GM20431 (cell line): ENCODE measurements around the gene XIAP.
"Not testable (repeated sequence)": the region's sequence is repeated elsewhere in the genome, so short reads cannot be mapped to it uniquely, and the experiment has no call there.

Source experiments
- in situ Hi-C: fragments of 300-500 bp; cut with MseI, MboI; formaldehyde crosslinking; loops from one replicate; pipeline ENCODE4 v1.15.0; 2020; ENCODE audit warnings: low sequenced_read_pairs; ENCODE audit not compliant: unreplicated experiment

Gene XIAP

GRCh38 chrX:123859846-123860838, at the start of gene XIAP:
Gene XIAP, plus strand, starts transcription at chrX:123860053. Its CDS starts 25,610 bp downstream, at chrX:123885663.
- in situ Hi-C loops, result no loop called here

DNA sequence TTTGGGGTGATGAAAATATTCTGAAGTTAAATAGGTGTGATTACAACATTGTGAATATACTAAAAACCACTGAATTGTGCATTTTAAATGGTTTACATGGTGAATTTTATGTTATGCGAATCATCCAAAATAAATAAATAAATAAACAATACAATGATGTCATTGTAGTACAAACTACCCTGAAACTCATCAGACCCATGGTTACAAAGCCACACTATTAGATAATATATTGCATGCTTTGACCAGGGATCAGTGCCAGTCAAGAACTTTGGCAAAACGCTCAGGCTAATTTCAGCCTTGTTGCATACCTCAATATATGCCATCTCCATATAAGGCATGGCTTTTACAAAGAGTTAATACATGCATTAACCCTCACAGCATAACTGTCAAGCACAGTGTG, 45.5 kb upstream of the XIAP start:
- in situ Hi-C loops, result no loop called here

DNA sequence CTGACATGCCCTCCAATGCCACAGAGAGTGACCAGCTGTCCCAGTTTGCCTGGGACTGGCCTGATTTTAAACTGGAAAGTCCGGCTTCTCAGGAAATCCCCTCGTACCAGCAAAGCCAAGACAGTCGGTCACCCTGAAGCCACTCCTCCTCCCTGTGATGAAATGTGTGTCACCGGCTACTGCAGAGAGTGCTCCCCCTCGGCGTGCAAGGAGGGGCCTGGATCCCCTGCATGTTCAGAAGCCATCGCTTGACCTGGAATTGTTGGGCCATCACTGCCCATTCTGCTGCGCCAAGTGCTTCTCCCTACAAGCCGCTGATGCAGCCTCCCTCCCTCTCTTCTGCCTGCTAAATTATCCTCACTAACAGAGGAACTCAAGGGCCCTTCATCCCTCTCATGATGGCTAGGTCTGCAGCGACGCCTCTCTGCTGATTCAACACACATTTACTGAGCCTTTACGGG, 44.9 kb upstream of the XIAP start:
- in situ Hi-C loops, result not testable (repeated sequence)

DNA sequence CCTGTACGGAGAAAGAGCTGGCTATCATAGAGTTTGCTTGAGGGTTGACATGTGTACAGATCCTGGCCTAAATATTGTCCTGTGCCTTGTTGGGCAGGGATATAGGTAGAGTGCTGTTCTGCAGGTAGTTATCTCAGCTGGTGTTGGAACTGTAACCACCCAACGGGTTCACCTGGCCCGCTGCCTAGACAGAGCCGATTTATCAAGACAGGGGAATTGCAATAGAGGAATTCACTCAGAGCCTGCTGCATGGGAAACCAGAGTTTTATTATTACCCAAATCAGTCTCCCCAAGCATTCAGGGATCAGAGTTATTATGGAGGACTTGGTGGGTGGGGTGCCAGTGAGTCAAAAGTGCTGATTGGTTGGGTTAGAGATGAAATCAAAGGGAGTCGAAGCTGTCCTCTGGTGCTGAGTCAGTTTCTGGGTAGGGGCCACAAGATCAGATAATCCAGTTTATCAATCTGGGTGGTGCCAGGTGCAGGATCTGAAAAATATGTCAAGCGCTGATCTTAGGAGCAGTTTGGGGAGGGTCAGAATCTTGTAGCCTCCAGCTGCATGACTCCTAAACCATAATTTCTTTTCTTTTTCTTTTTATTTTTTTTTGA, 42.5 kb upstream of the XIAP start:
- in situ Hi-C loops, result no loop called here

- in situ Hi-C loops, result no loop called here
Measured at GRCh38 chrX:123818243-123818642, 41.6 kb upstream of the XIAP start.

GRCh38 chrX:123822965-123823364, 36.9 kb upstream of the XIAP start:
- in situ Hi-C loops, result no loop called here

GRCh38 chrX:123830309-123830708, 29.5 kb upstream of the XIAP start:
- in situ Hi-C loops, result no loop called here

DNA sequence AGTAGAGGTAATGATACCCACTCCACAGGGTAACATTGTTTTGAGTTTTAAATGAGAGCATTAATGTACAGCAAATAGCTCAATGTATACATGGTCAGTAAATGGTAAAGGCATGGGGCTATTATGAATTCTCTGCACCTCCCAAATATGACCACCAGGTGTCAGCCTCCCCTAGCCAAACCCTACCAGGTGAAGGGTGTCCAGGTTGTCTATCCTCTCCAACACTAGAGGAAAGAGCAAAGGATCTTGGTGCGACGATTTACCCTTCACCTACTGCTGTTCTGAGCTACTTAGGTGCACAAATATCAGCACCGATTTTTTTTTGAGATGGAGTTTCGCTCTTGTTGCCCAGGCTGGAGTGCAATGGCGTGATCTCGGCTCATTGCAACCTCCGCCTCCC, 26.5 kb upstream of the XIAP start:
- in situ Hi-C loops, result no loop called here

GRCh38 chrX:123834116-123834515, 25.7 kb upstream of the XIAP start:
- in situ Hi-C loops, result no loop called here

DNA sequence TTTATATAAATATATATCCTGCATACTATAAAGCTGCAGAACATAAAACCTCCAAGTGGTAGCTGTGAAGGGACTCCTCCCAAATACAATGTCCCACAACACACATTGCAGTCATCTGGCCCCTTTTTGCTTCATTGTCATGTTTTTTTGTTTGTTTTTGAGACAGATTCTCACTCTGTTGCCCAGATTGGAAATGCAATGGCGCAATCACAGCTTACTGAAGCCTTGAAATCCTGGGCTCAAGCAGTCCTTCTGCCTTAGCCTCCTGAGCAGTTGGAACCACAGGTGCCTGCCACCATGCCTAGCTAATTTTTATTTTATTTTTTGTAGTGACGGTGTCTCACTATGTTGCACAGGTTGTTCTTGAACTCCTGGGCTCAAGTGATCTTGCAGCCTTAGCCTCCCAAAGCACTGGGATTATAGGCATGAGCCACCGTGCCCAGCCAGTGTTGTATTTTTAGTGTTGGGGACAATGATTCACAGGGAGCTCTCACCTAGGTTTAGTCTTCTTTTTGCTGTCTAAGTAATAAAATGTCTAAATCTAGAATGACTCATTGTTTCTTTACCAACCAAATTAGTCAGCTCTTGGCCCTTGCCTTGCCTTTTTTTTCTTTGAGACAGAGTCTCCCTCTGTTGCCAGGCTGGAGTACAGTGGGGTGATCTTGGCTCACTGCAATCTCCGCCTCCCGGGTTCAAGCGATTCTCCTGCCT, 24.0 kb upstream of the XIAP start:
- in situ Hi-C loops, result no loop called here

GRCh38 chrX:123845129-123845528, 14.7 kb upstream of the XIAP start:
- in situ Hi-C loops, result not testable (repeated sequence)

GRCh38 chrX:123846577-123847038, 13.2 kb upstream of the XIAP start:
- in situ Hi-C loops, result no loop called here

DNA sequence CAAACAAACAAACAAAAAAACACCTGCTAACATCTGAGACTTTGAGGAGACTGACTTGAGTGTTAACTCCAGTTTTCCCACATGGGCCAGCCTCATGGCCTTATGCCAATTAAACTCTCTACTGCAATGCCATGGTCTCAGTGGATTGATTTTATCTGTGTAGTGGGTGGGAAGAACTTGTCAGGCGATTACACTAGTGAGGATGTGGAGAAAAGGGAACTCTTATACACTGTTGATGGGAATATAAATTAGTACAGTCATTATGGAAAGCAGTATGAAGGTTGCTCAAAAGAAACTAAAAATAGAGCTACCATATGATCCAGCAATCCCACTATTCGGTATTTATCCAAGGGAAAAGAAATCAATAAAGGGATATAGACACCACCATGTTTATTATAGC, 12.8 kb upstream of the XIAP start:
- in situ Hi-C loops, result no loop called here

GRCh38 chrX:123849096-123849495, 10.8 kb upstream of the XIAP start:
- in situ Hi-C loops, result no loop called here

DNA sequence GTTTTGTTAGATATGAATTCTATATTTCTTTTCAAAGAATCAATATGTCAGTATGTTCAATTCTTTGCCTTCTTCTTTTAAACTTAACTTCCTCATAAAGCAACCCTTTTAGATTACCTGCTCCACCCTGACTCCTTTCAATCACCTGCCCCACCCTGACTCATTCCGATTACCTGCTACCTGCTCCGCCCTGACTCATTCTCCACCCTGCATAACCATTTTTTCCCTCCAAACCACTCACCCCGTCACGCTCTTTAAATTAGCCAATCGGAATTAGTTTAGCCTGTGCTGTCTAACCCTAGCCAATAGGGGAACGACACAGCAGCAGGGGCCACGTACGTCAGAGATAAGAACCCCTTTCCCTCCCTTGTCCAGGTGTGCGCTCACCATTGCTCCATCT, 9.9 kb upstream of the XIAP start:
- in situ Hi-C loops, result not testable (repeated sequence)

DNA sequence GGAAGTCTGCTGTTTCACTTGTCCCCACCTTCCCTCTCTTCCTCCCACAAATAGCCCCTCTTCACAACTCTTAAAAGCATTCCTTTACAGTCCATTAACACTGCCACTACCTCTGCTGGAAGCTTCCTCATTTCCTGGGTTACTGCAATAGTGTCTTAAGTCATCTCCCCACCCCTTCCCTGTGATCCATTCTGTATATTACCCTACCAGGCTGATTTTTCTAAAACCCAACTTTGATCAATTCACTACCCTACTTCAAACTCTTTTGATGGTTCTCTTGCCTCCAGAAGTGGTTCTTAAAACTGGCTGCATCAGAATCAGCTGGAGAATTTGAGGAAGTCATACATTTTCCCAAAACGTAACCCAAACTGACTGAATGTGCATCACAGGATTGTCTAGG, 8.8 kb upstream of the XIAP start:
- in situ Hi-C loops, result no loop called here

- in situ Hi-C loops, result no loop called here
Measured at GRCh38 chrX:123854329-123854728, 5.5 kb upstream of the XIAP start.

GRCh38 chrX:123859409-123859845, 426 bp upstream of the XIAP start:
- in situ Hi-C loops, result no loop called here

GRCh38 chrX:123860983-123861382, 1.1 kb downstream of the XIAP start:
- in situ Hi-C loops, result no loop called here

GRCh38 chrX:123869488-123869887, 9.6 kb downstream of the XIAP start:
- in situ Hi-C loops, result no loop called here

DNA sequence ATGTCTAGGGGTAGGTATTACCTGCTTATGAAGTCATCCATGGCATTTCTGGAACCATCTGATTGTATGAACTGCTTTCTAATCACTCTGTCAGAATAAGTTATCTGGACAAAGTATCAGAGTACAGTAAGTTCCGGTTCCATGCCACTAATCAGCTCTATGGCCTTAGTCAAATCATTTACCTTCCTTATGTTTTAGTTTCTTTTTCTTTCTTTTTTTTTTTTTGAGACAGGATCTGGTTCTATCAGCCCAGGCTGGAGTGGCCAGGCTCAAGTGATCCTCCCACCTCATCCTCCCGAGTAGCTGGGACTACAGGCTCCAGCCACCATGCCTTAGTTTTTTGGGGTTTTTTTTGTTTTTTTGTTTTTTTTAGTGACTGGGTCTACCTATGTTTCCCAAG, 11.5 kb downstream of the XIAP start:
- in situ Hi-C loops, result no loop called here
